GM12801 (cell line): ENCODE measurements around the gene ELMOD1.

ENCODE experiments used
- CTCF ChIP-seq: IDR thresholded peaks from one replicate; pipeline ENCODE4 v1.5.1; 2011; ENCODE audit warnings: control low read depth; ENCODE audit not compliant: insufficient read length; ENCODE audit errors: extremely low read depth

The ELMOD1 gene

GRCh38 chr11:107573438-107573837 lies 17.5 kb upstream of the ELMOD1 start:
- TF ChIP-seq CTCF = no peak

DNA sequence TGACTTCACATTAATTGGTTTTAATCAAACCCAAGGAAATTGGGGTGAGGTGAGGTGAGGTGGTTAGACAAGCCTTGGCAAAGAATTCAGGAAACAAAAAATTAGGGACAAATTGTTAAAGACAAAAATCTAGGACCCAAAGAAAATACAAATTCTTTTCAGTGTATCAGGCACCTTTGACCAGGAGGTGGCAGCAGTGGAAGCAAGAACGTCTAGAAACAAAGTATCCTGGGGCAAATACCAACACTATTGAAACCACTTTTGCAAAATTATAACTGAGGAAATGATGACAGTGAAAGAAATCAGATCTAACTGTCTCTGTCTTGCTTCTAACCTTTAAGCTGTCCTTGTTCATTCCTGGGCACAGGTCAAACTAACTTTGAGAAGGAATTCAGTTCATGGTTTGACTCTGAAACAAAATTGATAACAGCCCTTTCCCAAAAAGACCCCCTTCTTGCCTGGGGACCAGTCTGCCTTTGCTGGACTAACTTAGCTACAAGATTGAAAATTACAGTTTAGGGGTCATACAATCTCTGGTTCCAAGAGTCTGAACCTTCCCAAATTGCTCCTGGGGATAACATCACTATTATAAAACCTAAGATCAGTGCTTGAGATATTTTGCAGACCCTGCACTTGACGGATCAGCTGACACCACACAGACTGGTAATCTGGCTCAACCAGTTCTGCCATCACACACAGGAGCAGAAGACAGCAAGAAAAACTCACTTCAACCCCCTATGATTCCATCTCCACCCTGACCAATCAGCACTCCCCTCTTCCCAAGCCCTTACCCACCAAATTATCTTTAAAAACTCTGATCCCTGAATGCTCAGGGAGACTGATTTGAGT lies 14.2 kb upstream of the ELMOD1 start:
- TF ChIP-seq CTCF = peak; percentile 29

DNA sequence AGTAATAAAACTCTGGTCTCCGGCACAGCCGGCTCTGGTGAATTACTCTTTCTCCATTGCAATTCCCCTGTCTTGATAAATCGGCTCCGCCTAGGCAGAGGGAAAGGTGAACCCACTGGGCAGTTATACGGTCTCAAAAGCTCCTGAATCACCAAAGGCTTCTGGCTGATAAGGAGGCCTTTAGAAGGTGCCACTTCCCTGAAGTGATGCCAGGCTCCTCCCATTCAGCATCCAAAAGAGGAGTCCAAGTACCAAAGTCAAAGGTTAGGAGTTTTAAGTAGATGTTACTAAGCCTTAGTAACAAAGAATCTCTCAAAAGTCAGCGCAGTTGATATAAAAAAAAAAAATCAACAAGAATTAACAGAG lies 13.6 kb upstream of the ELMOD1 start:
- TF ChIP-seq CTCF = no peak

DNA sequence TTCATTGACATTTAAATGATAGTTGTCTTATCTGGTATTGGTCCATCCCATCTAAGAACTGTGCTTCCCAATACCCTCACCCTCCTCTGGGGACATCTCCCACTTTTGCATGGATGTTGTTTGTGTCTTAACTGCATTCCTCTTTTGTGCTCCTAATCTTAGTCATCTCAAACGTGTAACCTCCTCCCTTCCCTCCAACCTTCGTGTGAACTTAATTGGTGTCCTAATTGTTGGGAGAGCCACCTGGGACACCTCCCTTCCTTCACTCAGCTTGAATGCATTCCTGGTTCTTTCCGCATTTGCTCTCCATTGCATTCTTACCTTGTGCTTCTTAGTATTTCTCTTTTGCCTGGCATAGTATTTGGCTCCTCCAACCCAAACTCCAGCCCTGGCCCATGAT lies 9.8 kb upstream of the ELMOD1 start:
- TF ChIP-seq CTCF = no peak

GRCh38 chr11:107583629-107584195 lies 7.2 kb upstream of the ELMOD1 start:
- no peak for TF ChIP-seq CTCF

GRCh38 chr11:107587306-107587979 lies 3.5 kb upstream of the ELMOD1 start:
- no peak for TF ChIP-seq CTCF

- no peak for TF ChIP-seq CTCF
Observed at GRCh38 chr11:107591378-107592230, 657 bp downstream of the ELMOD1 start.
